ENCODE data around the gene VWCE.
"Not testable (repeated sequence)": the region's sequence is repeated elsewhere in the genome, so short reads cannot be mapped to it uniquely, and the experiment has no call there.

GRCh38 chr11:61245284-61245964 lies 49.7 kb downstream of the VWCE start:
- not testable (repeated sequence) for TF ChIP-seq CTCF (IDR thresholded peaks at IDR 0.05); E2F1 (CRISPR knock-in tag; IDR thresholded peaks at IDR 0.05); TP53 (CRISPR knock-in tag; IDR thresholded peaks at IDR 0.05); ELF4 (CRISPR knock-in tag; IDR thresholded peaks at IDR 0.05; ENCODE audit: low read depth); CREB1 (CRISPR knock-in tag; IDR thresholded peaks at IDR 0.05); ARID4B (CRISPR knock-in tag; IDR thresholded peaks at IDR 0.05; ENCODE audit: borderline replicate concordance); USF1 (CRISPR knock-in tag; IDR thresholded peaks at IDR 0.05); GTF2I (CRISPR knock-in tag; conservative IDR thresholded peaks at IDR 0.05)

All from WTC11 (cell line).